Stimulated activated CD8-positive, alpha-beta memory T cell treated with anti-CD3 and anti-CD28 coated beads, Interleukin-7, amount 100 ng/mL, for 24 hours (primary cell): ENCODE data around the gene KRT77.
A peak's percentile ranks its signal among the peaks of the same experiment; 100 is the strongest.
"Not testable (repeated sequence)": the region's sequence is repeated elsewhere in the genome, so short reads cannot be mapped to it uniquely, and the experiment has no call there.

Experiments used
- DNase-seq: peaks from one replicate; pipeline ENCODE4 v3.0.0-alpha.2; 2020; ENCODE audit warnings: low read depth

The KRT77 gene

GRCh38 chr12:52703424-52703823 is at the start of gene KRT77:
TSS of gene KRT77 (minus strand) at chr12:52703524. CDS start at chr12:52703434, 90 bp downstream.
- no peak for DNase-seq

- no peak for DNase-seq
Observed at GRCh38 chr12:52752516-52752915, 49.2 kb upstream of the KRT77 start.

GRCh38 chr12:52751795-52752194 is 48.5 kb upstream of the KRT77 start:
- no peak for DNase-seq

DNA sequence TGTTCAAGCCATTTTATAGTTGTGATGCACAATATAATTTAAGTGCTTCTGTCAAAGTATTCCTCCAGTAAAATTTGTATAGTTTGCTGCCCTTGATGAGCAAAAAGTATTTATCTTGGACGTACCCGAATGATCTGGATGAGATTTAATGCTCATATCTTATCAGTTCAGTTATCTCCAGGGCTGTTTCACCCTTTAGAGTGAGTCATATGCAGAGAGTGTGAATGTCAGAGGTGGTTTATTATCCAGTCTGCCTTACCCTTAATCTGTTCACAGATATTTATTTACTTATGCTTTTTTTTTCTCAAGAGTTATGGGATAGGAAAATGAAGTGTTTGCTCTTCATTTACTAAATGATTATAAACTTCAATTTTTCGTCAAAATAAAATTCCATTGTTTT is 47.2 kb upstream of the KRT77 start:
- not testable (repeated sequence) for DNase-seq

- DNase-seq, result no peak
Observed at GRCh38 chr12:52749827-52750226, 46.5 kb upstream of the KRT77 start.

DNA sequence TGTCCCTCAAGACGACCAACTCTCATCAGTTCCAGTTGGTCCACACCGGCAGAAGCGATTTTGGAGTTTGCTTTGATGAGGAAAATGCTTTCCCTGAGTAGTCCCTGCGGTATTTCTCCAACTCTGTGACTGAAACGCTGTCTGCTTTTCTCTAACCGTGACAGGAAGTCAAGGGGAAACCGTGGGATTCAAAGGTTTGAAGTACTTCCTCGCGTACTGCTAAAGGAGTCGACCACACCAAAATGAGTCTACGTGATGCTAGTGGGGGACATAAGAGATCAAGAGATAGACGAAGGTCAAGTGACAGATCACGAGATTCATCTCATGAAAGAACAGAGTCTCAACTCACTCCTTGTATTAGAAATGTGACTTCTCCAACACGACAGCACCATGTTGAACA is 45.3 kb upstream of the KRT77 start:
- no peak for DNase-seq

- DNase-seq, result no peak
Observed at GRCh38 chr12:52745554-52745953, 42.2 kb upstream of the KRT77 start.

DNA sequence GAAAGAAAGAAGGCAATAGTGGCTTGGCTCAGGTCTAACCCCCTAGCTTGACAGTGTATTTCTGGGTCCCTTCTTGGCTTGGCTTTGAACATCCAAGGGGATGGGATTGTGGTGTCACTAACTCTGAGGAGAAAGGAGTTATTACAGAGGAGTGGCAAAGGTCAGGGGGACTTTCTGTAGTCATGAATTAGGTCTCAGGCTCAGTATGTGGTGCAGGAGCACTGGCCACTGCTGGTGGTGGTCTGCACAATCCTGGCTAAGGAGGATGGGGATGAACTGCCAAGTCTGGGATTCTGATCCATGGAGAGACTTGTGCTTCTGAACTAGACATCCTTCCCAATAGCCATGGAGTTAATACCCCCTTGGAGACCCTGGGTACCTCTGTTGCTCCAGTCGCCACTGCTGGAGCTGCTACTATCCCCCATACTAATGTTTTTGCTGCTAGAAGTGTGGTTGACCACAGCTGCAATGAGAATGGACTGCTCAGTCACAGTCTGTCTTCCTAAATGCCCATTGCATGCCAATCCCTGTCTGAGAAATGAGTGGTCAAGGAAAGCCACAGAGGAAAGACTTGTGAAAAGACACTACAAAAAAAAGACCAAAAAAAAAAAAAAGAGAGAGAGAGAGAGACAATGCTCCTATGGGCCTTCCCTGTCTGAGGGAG is 41.3 kb upstream of the KRT77 start:
- DNase-seq, result no peak

DNA sequence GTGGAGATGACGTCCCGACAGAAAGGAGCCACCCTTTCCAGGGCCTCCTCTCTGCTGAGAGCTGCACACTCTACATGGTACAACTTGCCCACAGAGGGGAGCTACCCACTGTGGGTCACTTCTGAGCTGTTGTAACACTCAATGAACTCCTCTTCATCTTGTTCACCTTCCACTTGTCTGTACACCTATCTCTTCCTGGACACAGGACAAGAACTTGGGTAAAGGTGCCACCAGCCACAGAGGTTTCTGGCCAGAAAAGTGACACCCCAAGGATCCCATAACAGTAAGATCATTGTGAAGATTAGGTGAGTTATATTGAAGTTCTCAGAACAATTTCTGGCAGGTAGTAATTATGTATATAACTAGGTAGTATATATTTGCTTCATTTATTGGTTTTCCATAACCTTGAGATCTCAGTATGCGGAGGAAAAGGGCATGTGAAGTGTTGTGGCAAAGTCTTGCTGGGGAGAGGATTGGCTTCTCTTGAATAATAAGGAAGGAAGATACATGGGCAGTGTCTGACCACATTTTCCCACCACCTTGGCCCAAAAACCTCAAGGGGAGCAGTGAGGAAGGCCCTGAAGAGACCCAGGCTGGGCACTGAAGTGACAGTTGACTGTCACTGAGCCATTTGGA is 39.6 kb upstream of the KRT77 start:
- DNase-seq, result no peak

- DNase-seq, result no peak
Observed at GRCh38 chr12:52742196-52742580, 38.9 kb upstream of the KRT77 start.

GRCh38 chr12:52741375-52742195 is 38.3 kb upstream of the KRT77 start:
- peak; percentile 36 for DNase-seq

DNA sequence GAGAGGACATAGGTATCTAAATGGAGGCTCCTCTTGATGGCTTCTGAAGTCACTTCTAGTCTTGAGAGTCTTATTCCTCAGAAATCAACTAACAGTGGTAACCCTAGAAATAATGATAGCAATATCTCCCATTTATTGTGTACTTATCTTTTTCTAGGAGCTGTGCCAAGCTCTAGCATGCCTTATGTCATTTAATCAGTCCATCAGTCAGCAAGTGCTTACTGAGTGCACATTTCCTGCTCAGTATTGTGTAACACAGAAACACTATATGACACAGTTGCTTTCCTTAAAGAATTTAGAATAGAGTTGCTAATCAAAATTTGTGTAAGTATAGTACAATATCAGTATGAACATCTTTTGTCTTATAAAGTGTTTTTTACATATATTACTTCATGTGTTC is 37.3 kb upstream of the KRT77 start:
- DNase-seq, result no peak

DNA sequence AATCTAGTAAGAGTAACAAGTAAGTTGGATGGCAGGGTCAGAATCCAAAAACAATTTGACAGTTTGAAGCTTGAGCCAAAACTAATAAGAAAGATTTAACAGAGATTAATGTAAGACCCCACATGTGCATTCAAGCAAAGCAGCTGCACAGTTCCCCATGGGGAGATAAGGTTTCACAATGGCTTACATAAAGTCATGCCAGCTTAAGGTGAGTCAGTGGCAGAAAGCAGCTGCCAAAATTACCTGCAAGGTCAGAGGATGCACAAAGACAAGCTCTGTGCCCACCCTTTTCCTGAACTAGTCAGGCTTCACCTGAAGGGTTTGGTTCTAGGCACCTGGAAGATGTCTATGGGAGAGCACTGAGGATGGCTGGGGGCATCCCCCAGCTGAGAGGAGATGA is 36.6 kb upstream of the KRT77 start:
- no peak for DNase-seq

DNA sequence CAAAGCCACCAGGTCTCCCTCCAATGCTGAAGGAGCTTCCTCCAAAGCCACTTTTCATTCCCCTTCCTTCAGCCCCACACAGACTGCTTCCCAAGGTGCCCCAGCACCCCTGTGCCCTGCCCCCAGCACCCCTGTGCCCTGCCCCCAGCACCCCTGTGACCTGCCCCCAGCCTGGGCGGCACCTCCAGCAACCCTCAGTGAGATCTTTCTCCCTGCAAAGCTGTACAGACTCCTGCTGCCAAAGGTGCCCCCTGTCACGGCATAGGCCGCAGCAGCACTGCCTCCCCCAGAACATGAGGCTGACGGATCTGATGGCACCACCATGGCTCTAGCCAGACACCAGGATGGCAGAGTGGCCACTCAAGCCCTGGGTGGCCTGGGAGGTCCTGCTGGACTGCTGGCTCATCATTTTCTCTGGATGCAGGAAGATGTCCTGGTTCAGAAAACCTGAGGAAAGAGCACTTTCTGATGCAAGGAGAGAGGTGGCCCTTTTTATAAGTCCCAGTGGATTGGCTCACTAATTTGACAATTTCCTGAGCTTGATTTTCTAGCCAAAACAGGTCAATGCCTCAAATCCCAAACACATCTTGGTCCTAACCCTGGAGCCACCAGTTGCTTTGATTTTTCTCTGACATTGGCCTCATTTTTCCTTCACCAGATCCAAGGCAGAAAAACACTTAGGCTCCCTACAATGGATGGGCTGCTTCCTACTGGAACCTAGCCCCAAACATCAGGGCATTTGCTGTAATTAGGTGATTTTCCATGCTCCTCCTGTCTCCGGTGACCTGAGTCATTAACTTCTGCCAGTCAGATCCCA is 32.7 kb upstream of the KRT77 start:
- DNase-seq, result no peak

GRCh38 chr12:52735106-52735505 is 31.8 kb upstream of the KRT77 start:
- DNase-seq, result no peak

- no peak for DNase-seq
Observed at GRCh38 chr12:52730793-52731192, 27.5 kb upstream of the KRT77 start.

- no peak for DNase-seq
Observed at GRCh38 chr12:52730383-52730782, 27.1 kb upstream of the KRT77 start.

GRCh38 chr12:52729147-52729546 is 25.8 kb upstream of the KRT77 start:
- no peak for DNase-seq

DNA sequence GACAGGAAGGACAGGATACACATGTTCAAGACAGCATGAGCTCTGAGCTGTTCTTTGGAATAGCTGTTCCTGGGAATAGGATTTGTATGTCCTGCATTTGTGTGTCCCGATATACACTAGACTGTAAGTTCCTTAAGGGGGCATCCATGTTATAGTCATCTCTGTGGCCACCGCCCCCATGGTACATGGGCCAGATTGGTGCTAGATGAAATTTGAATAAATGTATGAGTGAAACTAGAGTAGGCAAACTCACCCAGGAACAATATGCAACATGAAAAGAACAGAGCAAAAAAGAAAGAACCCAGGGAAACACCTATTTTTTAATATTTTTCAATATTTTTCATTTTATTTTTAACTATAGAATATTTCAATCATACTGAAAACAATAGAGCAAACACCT is 25.1 kb upstream of the KRT77 start:
- DNase-seq, result no peak

DNA sequence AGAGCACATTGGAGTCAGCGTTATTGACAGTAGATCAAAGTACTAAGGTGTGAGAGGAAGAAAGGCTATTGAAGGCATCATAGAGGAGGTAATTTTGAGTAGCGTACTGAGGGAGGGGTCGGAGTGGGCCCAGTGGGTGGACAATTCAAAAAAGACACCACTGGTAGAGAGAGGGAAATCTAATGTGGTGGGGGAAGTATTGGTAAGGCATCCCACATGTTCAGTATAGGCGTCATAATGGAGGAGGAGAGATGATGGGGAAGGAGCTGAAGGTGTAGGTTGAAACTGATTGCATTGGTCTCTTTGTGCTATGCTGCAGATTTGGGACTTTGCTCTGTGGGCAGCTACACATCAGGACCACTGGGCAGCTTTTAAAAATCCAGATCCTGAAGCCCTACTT is 23.7 kb upstream of the KRT77 start:
- no peak for DNase-seq

- no peak for DNase-seq
Observed at GRCh38 chr12:52726451-52726850, 23.1 kb upstream of the KRT77 start.

- DNase-seq, result no peak
Observed at GRCh38 chr12:52724384-52724783, 21.1 kb upstream of the KRT77 start.
